ENCODE measurements around the gene FAT1. TPM values are rescaled to one million over a fixed set of nuclear protein-coding genes. Genes with fewer than 3 reads are reported as not detected.

The FAT1 gene
- total RNA-seq, 6 experiments from 2014 or later: 32.9 to 173 (median 69.7) TPM

GRCh38 chr4:186707574-186707973, 16.1 kb downstream of the FAT1 start:
- no peaks in the 10 kb centered on the region for H3K27me3 ChIP-seq
- no peak overlapping the region for H3K4me3 ChIP-seq
- H3K27ac ChIP-seq: no peak overlapping the region
- intact Hi-C loops (cut with DNase I): no loop called here
- no peaks in the 10 kb centered on the region for H3K9me3 ChIP-seq
- peak; percentile 69 to 83 (median 77) for ATAC-seq
- 44% methylated on average over 6 of the region's 6 CpGs for WGBS (ENCODE audit: insufficient coverage, low coverage, low lambda C conversion rate, missing lambda C conversion rate)
- peaks cover 0 to 14% (median 0%) of the 10 kb centered on the region in 4 donors for H3K36me3 ChIP-seq
- TF ChIP-seq CTCF (IDR thresholded peaks at IDR 0.05): no peak
- TF ChIP-seq POLR2A (IDR thresholded peaks at IDR 0.05): no peak
- no peak for DNase-seq
- no peaks in the 10 kb centered on the region for H3K4me1 ChIP-seq

DNA sequence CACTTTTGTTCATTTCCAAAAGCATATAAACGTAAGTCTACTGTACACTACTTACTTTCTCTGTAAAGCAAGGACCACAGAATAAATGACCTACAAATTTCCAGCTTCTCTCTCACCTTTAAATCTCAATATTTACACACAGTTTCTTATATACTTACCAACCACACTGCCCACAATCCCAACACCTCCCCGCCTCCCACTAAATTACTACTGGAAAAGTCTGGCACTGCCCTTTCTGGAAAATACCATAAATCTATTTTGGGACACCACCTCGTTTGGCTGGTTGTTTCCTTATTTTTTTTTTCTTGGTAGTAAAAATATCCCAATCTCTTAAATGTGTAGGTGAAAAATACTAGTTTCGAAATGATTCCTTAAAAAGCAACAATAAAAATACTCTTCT, 19.6 kb downstream of the FAT1 start:
- no peaks in the 10 kb centered on the region for H3K9me3 ChIP-seq
- intact Hi-C loops (cut with DNase I): no loop called here
- no peak for ATAC-seq
- H3K4me1 ChIP-seq: no peaks in the 10 kb centered on the region
- no peak overlapping the region for H3K4me3 ChIP-seq
- no peak overlapping the region for H3K27ac ChIP-seq
- TF ChIP-seq POLR2A (IDR thresholded peaks at IDR 0.05) (no peak), CTCF (IDR thresholded peaks at IDR 0.05) (no peak)
- peaks cover 0 to 9% (median 0%) of the 10 kb centered on the region in 4 donors for H3K36me3 ChIP-seq
- WGBS (ENCODE audit: insufficient coverage, low coverage, low lambda C conversion rate, missing lambda C conversion rate): 75% methylated on average over 4 of the region's 4 CpGs
- no peak for DNase-seq
- H3K27me3 ChIP-seq: no peaks in the 10 kb centered on the region

- Histone ChIP-seq H3K36me3 (peaks cover 0 to 4% (median 0%) of the 10 kb centered on the region in 4 donors), H3K4me3 (no peak overlapping the region), H3K27ac (no peak overlapping the region), H3K9me3 (no peaks in the 10 kb centered on the region), H3K4me1 (no peaks in the 10 kb centered on the region), H3K27me3 (no peaks in the 10 kb centered on the region)
- WGBS (ENCODE audit: insufficient coverage, low coverage, low lambda C conversion rate, missing lambda C conversion rate): 89% methylated on average over 3 of the region's 8 CpGs
- intact Hi-C loops (cut with DNase I): no loop called here
- no peak for TF ChIP-seq CTCF (IDR thresholded peaks at IDR 0.05)
- no peak for TF ChIP-seq POLR2A (IDR thresholded peaks at IDR 0.05)
- ATAC-seq (no peak), DNase-seq (no peak)
Observed at GRCh38 chr4:186703510-186703909, 20.1 kb downstream of the FAT1 start.

GRCh38 chr4:186702940-186703339, 20.7 kb downstream of the FAT1 start:
- H3K4me1 ChIP-seq: no peaks in the 10 kb centered on the region
- intact Hi-C loops (cut with DNase I): no loop called here
- H3K9me3 ChIP-seq: no peaks in the 10 kb centered on the region
- H3K4me3 ChIP-seq: no peak overlapping the region
- no peaks in the 10 kb centered on the region for H3K27me3 ChIP-seq
- no peaks in the 10 kb centered on the region for H3K36me3 ChIP-seq
- no peak overlapping the region for H3K27ac ChIP-seq
- 89% methylated on average over 8 of the region's 10 CpGs for WGBS (ENCODE audit: insufficient coverage, low coverage, low lambda C conversion rate, missing lambda C conversion rate)
- ATAC-seq (no peak), DNase-seq (no peak)
- TF ChIP-seq POLR2A (IDR thresholded peaks at IDR 0.05) (no peak), CTCF (IDR thresholded peaks at IDR 0.05) (no peak)

DNA sequence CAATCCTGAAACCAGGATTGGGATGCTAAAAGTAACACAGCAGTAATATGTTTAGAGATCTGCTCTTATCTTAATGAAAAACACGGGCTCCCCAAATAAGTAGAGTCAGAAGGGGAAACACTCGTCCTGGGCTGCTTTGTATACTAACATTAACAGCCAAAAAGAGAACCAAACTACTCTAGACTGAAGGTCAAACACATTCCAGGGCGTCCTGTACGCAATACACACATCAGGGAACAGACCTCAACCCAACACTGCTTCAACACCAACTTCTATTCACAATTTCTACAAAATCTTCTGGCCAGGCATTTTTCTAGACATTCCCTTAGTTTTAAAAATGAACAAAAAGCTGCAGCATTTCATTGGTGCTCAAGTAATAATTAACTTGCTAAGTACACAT, 21.4 kb downstream of the FAT1 start:
- ATAC-seq (peak in 3 of 4 donors; percentile 38 to 68 (median 48)), DNase-seq (no peak)
- H3K27me3 ChIP-seq: no peaks in the 10 kb centered on the region
- TF ChIP-seq CTCF (IDR thresholded peaks at IDR 0.05): no peak
- TF ChIP-seq POLR2A (IDR thresholded peaks at IDR 0.05): no peak
- H3K9me3 ChIP-seq: no peaks in the 10 kb centered on the region
- H3K27ac ChIP-seq: no peak overlapping the region
- H3K4me3 ChIP-seq: no peak overlapping the region
- no peaks in the 10 kb centered on the region for H3K4me1 ChIP-seq
- intact Hi-C loops (cut with DNase I): no loop called here
- H3K36me3 ChIP-seq: no peaks in the 10 kb centered on the region
- WGBS (ENCODE audit: insufficient coverage, low coverage, low lambda C conversion rate, missing lambda C conversion rate): 16% methylated on average over 4 of the region's 4 CpGs

All from right lobe of liver (tissue), 6 donors.